Nephron (organoid): ENCODE measurements around the gene RNF212.

Experiments used
- H3K27ac Mint-ChIP-seq, 3 experiments: 2 replicates each; pipeline ENCODE4 v1.8.0; 2020; ENCODE audit warnings: mixed read lengths in 3 of 3, mild to moderate bottlenecking in 2 of 3, moderate library complexity in 1 of 3
- H3K27me3 Mint-ChIP-seq: 2 replicates; pipeline ENCODE4 v1.8.0; 2021; ENCODE audit warnings: low read depth, mild to moderate bottlenecking, moderate library complexity, mixed read lengths
- H3K36me3 Mint-ChIP-seq: 2 replicates; pipeline ENCODE4 v1.8.0; 2020; ENCODE audit warnings: low read depth, mixed read lengths
- H3K4me1 Mint-ChIP-seq: 2 replicates; pipeline ENCODE4 v1.8.0; 2020; ENCODE audit warnings: mixed read lengths
- H3K4me3 Mint-ChIP-seq, 3 experiments: 2 replicates each; pipeline ENCODE4 v1.8.0; 2020; ENCODE audit warnings: mild to moderate bottlenecking in 3 of 3, mixed read lengths in 3 of 3, moderate library complexity in 2 of 3
- H3K9me3 Mint-ChIP-seq: 2 replicates; pipeline ENCODE4 v1.8.0; 2020; ENCODE audit warnings: mixed read lengths
- TF ChIP-seq, protein P1 (sequence below), 3 experiments: fragments of 200-600 bp; sonication (generic); IDR thresholded peaks; one replicate each; pipeline ENCODE4 v1.5.0; 2021; ENCODE audit warnings: antibody characterized with exemption in 3 of 3; ENCODE audit not compliant: unreplicated experiment in 3 of 3

Gene RNF212

DNA sequence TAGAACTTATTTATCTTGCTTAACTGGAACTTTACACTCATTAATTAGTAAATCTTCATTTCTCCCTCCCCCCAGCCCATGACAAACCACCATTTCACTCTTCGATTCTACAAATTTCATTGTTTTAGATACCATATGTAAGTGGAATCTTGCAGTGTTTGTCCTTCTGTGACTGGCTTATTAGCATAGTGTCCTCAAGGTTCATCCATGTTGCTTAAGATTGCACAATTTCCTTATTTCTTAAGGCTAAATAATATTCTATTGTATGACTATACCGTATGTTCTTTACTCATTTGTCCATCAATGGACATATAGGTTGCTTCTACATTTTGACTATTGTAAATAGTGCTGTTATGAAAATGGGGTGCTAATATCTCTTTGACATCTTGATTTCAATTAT lies 24.5 kb upstream of the RNF212 start:
- H3K36me3 Mint-ChIP-seq = no peaks in the 10 kb centered on the region
- H3K27ac Mint-ChIP-seq = no peak overlapping the region
- peaks cover 11% of the 10 kb centered on the region for H3K9me3 Mint-ChIP-seq
- TF ChIP-seq, protein P1, sequence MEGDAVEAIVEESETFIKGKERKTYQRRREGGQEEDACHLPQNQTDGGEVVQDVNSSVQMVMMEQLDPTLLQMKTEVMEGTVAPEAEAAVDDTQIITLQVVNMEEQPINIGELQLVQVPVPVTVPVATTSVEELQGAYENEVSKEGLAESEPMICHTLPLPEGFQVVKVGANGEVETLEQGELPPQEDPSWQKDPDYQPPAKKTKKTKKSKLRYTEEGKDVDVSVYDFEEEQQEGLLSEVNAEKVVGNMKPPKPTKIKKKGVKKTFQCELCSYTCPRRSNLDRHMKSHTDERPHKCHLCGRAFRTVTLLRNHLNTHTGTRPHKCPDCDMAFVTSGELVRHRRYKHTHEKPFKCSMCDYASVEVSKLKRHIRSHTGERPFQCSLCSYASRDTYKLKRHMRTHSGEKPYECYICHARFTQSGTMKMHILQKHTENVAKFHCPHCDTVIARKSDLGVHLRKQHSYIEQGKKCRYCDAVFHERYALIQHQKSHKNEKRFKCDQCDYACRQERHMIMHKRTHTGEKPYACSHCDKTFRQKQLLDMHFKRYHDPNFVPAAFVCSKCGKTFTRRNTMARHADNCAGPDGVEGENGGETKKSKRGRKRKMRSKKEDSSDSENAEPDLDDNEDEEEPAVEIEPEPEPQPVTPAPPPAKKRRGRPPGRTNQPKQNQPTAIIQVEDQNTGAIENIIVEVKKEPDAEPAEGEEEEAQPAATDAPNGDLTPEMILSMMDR (IDR thresholded peaks at IDR 0.05; ENCODE audit: unreplicated experiment in 3 of 3) = no peak
- peaks cover 73% of the 10 kb centered on the region for H3K27me3 Mint-ChIP-seq
- no peak overlapping the region for H3K4me3 Mint-ChIP-seq
- H3K4me1 Mint-ChIP-seq = no peaks in the 10 kb centered on the region

DNA sequence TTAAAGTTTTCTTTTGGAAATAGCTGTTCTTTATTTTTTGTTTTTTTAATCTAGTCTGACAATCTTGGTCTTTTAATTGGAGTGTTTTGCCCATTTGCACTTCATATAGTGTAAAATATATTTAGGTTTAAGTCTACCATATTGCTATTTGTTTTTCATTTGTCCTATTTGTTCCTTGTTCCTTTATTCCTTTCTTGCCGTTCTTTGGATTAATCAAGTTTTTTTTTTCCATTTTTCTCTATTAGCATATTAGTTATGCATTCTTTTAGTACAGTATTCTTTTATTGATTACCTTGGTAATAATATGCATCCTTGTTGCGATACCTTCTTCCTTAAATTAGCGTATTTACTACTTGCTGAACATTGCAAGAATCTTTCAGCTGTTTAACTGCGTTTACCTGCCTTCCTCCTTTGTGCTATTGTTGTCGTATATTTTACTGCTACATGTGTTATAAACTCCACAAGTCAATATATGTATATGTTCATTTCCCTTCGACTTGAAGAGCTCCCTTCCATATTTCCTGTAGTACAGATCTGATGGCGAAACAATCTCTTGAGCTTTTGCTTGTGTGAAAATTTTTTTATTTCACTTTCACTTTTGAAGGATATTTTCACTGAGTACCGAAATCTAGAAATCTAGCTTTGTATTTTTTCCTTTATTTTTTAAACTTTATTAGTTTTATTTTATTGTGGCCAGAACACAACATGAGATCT lies 23.9 kb upstream of the RNF212 start:
- H3K36me3 Mint-ChIP-seq = no peaks in the 10 kb centered on the region
- peaks cover 76% of the 10 kb centered on the region for H3K27me3 Mint-ChIP-seq
- peaks cover 8% of the 10 kb centered on the region for H3K9me3 Mint-ChIP-seq
- no peaks in the 10 kb centered on the region for H3K4me1 Mint-ChIP-seq
- no peak overlapping the region for H3K4me3 Mint-ChIP-seq
- no peak overlapping the region for H3K27ac Mint-ChIP-seq
- TF ChIP-seq, protein P1 (IDR thresholded peaks at IDR 0.05; ENCODE audit: unreplicated experiment in 3 of 3) = no peak

DNA sequence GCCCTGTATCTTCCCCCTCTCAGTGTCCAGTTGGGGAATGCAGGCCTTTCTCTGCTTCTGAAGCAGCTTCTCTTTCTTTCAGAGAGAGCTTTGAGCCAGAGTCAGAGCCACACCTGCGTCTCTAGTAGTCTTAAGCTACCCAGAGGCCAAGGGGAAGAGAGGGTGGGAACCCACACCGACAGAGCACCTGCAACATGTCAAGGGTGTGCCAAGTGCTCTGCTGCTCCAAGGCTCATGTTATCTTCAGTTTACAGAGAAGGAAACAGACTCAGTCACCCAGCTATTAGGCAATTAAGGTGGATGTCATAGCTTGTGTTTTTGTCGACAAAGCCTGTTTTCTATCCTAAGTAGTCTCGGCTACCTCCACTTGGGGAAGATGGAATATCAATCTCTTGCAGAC lies 22.7 kb upstream of the RNF212 start:
- H3K27me3 Mint-ChIP-seq = peaks cover 65% of the 10 kb centered on the region
- no peaks in the 10 kb centered on the region for H3K4me1 Mint-ChIP-seq
- no peak overlapping the region for H3K4me3 Mint-ChIP-seq
- peaks cover 3% of the 10 kb centered on the region for H3K9me3 Mint-ChIP-seq
- TF ChIP-seq, protein P1 (IDR thresholded peaks at IDR 0.05; ENCODE audit: unreplicated experiment in 3 of 3) = no peak
- H3K36me3 Mint-ChIP-seq = no peaks in the 10 kb centered on the region
- H3K27ac Mint-ChIP-seq = no peak overlapping the region

DNA sequence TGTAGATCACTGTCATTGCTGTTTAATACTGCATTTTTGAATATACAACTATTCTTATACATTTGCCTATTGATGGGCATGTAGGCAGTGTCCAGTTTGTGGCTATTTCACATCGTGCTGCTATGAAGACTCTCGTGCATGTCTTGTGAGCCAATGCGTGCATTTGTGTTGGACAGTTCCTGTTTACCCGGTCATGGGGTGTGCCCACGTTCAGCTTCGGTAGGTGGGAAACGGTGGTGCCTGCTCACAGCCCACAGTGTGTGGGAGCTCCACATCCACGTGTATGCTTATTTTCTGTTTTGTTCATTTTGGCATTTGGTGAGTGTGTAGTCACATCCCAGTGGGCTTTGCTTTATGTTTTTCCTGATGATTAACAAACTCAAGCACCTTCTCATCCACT lies 19.7 kb upstream of the RNF212 start:
- H3K4me3 Mint-ChIP-seq = no peak overlapping the region
- TF ChIP-seq, protein P1 (IDR thresholded peaks at IDR 0.05; ENCODE audit: unreplicated experiment in 3 of 3) = no peak
- no peaks in the 10 kb centered on the region for H3K4me1 Mint-ChIP-seq
- H3K27ac Mint-ChIP-seq = no peak overlapping the region
- H3K9me3 Mint-ChIP-seq = no peaks in the 10 kb centered on the region
- H3K36me3 Mint-ChIP-seq = no peaks in the 10 kb centered on the region
- peaks cover 54% of the 10 kb centered on the region for H3K27me3 Mint-ChIP-seq

DNA sequence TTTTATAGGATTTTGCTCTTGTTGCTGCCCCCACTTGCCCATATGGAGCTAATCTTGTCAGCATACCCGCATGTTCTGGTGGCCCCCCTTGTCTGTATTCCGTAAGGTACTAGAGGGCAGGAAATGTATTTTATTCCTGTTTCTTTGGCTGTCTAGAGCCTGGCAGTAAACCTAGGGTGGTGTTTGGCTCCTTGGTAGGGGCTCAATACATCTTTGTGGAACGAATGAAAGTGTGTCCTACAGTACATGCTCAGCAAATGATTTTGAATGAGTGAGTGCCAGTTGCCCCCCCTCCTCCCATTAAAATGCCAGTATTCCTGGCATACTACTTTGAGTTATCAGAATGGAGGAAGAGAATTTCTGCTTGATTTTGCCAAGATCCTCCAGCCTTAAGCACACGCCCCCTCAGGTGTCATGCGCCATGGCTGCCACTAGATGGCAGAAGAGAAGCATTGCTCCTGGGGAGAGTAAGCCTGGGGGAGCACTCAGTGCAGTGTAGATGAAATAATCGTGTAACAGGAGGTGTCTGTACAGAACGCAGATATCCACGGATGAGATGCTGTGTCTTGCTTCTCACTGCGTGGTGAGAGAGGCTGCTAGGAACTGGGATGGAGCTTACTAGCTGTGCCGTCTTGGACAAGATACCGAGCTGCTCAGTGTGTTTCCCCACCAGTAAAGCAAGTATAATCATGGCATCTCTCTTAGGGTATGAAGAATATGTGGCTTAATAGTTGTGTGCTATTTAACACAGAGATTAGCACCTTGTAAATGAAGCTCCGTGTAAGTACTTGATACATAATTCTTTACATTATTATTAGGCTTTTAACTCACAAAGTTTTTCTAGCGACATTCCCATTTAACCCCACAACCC lies 17.2 kb upstream of the RNF212 start:
- TF ChIP-seq, protein P1 (IDR thresholded peaks at IDR 0.05; ENCODE audit: unreplicated experiment in 3 of 3) = peak; percentile 99
- peaks cover 58% of the 10 kb centered on the region for H3K27me3 Mint-ChIP-seq
- no peak overlapping the region for H3K4me3 Mint-ChIP-seq
- H3K36me3 Mint-ChIP-seq = no peaks in the 10 kb centered on the region
- no peak overlapping the region for H3K27ac Mint-ChIP-seq
- H3K9me3 Mint-ChIP-seq = no peaks in the 10 kb centered on the region
- H3K4me1 Mint-ChIP-seq = no peaks in the 10 kb centered on the region
